Measurements from ENCODE around the gene TMEM229B.

TMEM229B gene

DNA sequence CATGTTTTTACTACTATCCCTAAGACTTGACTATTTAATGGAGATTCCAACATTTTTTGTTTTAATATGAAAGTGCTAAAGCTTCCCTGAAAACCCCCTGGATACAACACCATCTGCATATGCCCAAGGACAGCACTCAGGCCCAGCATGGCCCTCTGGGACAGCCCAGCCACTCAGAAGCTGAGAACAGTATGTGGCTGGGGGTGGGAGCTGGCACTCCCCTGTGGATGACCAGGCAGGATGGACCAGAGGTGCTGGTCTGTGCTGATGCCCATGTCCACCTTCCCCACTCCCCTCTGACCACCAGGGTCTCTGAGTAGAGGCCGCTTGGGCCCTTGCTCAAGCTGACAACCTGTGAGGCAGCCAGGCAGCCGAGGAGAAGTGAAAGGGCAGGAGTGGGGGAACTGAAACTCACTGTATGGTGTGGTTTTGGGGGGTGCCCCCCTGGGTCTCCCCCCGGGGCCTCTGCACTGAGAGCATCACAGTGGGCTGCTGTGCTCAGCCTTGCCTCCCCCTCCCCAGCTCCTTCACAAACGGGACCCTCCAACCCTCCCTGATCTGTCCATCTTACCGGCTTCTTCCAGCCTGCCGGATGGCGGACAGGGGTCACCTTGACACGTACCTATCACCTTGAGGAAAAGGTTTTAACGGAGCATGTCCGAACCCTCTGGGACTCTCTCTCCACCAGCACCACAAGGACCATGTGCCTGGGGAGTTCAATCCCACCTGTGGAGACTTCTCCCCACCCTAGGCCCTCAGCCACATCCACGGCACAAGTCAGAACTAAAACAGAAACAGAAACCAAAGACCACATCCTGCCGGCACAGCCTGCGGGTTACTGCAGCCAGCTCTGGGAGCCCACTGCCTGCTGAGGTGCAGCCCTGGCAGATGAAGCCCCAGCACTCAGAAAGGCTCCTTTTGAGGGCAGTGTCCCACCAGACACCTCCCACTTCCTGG is at the start of gene TMEM229B:
Gene TMEM229B, minus strand, starts transcription at position 785 of the 957 bp plus-strand sequence. CDS start 14,798 bp downstream, outside the sequence.
- H3K9ac ChIP-seq (ENCODE audit: insufficient read length) = no peak within 1 kb of the TSS
- no peak for DNase-seq (ENCODE audit: low read depth, low spot score)
- H3K27ac ChIP-seq = no peak within 1 kb of the TSS
- no peaks in the 10 kb centered on the region for H3K36me3 ChIP-seq (ENCODE audit: insufficient read depth, low read length)
- no peak within 1 kb of the TSS for H3K4me3 ChIP-seq
- TF ChIP-seq POLR2AphosphoS5 (IDR thresholded peaks at IDR 0.05; ENCODE audit: borderline replicate concordance, low read depth, low read length) (no peak), EZH2 (IDR thresholded peaks at IDR 0.05) (no peak), FOXP2 (optimal IDR thresholded peaks at IDR 0.05; ENCODE audit: control extremely low read depth, extremely low read length, insufficient read depth) (no peak)
- H3K9me3 ChIP-seq (ENCODE audit: low read depth, low read length) = no peaks in the 10 kb centered on the region

GRCh38 chr14:67537736-67538135 is 49.2 kb upstream of the TMEM229B start:
- no peak for DNase-seq (ENCODE audit: low read depth, low spot score)
- no peaks in the 10 kb centered on the region for H3K9me3 ChIP-seq (ENCODE audit: low read depth, low read length)
- H3K27ac ChIP-seq = no peak overlapping the region
- no peak overlapping the region for H3K9ac ChIP-seq (ENCODE audit: insufficient read length)
- TF ChIP-seq EZH2 (IDR thresholded peaks at IDR 0.05) (no peak), FOXP2 (optimal IDR thresholded peaks at IDR 0.05; ENCODE audit: control extremely low read depth, extremely low read length, insufficient read depth) (no peak), POLR2AphosphoS5 (IDR thresholded peaks at IDR 0.05; ENCODE audit: borderline replicate concordance, low read depth, low read length) (no peak)
- no peaks in the 10 kb centered on the region for H3K36me3 ChIP-seq (ENCODE audit: insufficient read depth, low read length)
- no peak overlapping the region for H3K4me3 ChIP-seq

DNA sequence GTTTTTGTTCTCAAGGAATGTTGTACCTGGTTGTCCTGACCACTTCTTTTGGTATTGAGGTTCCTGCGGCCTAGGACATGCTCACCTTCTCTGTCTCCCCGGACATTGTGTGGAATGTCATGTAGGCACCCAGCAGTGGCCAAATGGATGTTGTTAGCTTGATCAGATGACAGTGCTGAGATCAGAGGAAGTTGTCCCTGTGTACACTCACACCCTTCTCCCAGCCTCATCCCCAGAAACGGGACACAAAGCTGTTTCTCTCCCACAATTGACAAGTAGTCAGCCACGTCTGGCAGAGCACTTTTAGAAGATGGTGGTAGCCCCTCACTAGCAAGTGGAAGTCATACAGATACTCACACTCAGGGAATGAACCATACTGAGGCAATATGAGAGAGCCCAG is 47.6 kb upstream of the TMEM229B start:
- no peak for TF ChIP-seq EZH2 (IDR thresholded peaks at IDR 0.05)
- no peak for TF ChIP-seq POLR2AphosphoS5 (IDR thresholded peaks at IDR 0.05; ENCODE audit: borderline replicate concordance, low read depth, low read length)
- TF ChIP-seq FOXP2 (optimal IDR thresholded peaks at IDR 0.05; ENCODE audit: control extremely low read depth, extremely low read length, insufficient read depth) = no peak
- H3K9ac ChIP-seq (ENCODE audit: insufficient read length) = no peak overlapping the region
- no peak for DNase-seq (ENCODE audit: low read depth, low spot score)
- H3K27ac ChIP-seq = no peak overlapping the region
- no peaks in the 10 kb centered on the region for H3K9me3 ChIP-seq (ENCODE audit: low read depth, low read length)
- H3K4me3 ChIP-seq = no peak overlapping the region
- H3K36me3 ChIP-seq (ENCODE audit: insufficient read depth, low read length) = no peaks in the 10 kb centered on the region

- no peak overlapping the region for H3K27ac ChIP-seq
- H3K9ac ChIP-seq (ENCODE audit: insufficient read length) = peak overlapping the region; percentile 71
Observed at GRCh38 chr14:67533754-67534085, 45.2 kb upstream of the TMEM229B start.

DNA sequence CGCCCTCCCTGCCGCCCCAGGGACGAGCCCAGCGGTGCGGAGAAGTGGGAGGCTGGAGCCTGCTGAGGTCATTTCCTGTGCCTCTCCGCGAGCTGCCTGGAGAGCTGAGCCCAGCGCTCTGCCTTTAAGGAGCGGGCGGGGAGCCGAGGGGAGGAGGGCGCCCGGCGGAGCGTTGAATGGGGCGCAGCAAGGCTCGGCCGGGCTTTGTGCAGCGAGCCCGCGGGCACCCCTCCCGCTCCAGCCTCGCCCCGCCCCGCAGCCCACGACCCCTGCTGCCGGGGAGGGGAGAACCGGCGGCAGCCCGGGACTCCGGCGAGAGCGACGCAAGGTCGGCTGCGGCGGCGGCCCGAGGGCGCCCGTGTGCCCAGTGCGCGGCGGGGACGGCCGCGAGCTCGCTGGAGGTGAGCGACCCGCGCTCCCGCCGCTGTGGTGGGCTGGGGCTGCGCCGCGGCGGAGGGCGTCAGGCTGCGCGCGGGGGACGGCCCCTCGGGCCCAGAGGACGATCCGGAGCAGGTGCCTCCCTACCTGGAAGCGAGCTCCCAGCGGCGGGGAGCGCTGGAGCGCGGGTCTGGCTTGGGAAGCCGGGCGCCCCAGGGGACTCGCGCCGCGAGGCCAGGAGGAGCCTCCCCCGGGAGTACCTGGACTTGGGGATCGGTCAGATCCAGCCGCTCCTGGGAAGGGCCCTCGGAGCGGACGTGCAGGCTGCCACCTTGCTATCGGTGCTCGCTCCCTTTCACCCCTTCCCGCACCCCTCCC is 44.7 kb upstream of the TMEM229B start, which contains the start of gene PLEKHH1:
Gene PLEKHH1, plus strand, starts transcription at position 293 of the 756 bp plus-strand sequence. CDS start 8,578 bp downstream, outside the sequence.
- peak within 1 kb of the TSS; percentile 84 for H3K4me3 ChIP-seq
- no peak for DNase-seq (ENCODE audit: low read depth, low spot score)
- peak within 1 kb of the TSS; percentile 71 for H3K9ac ChIP-seq (ENCODE audit: insufficient read length)

More at GRCh38 chr14:67533754-67534085, 45.2 kb upstream of the TMEM229B start:
- Histone ChIP-seq H3K9me3 (ENCODE audit: low read depth, low read length) (no peaks in the 10 kb centered on the region), H3K36me3 (ENCODE audit: insufficient read depth, low read length) (no peaks in the 10 kb centered on the region), H3K4me3 (peak overlapping the region; percentile 84)
- DNase-seq (ENCODE audit: low read depth, low spot score) = no peak
- TF ChIP-seq FOXP2 (optimal IDR thresholded peaks at IDR 0.05; ENCODE audit: control extremely low read depth, extremely low read length, insufficient read depth) = no peak
- TF ChIP-seq EZH2 (IDR thresholded peaks at IDR 0.05) = no peak
- no peak for TF ChIP-seq POLR2AphosphoS5 (IDR thresholded peaks at IDR 0.05; ENCODE audit: borderline replicate concordance, low read depth, low read length)

GRCh38 chr14:67532606-67532997 is 44.1 kb upstream of the TMEM229B start:
- DNase-seq (ENCODE audit: low read depth, low spot score) = no peak
- Histone ChIP-seq H3K9ac (ENCODE audit: insufficient read length) (peak overlapping the region; percentile 71), H3K4me3 (peak overlapping the region; percentile 84), H3K36me3 (ENCODE audit: insufficient read depth, low read length) (no peaks in the 10 kb centered on the region), H3K27ac (no peak overlapping the region), H3K9me3 (ENCODE audit: low read depth, low read length) (no peaks in the 10 kb centered on the region)
- TF ChIP-seq EZH2 (IDR thresholded peaks at IDR 0.05) (no peak), POLR2AphosphoS5 (IDR thresholded peaks at IDR 0.05; ENCODE audit: borderline replicate concordance, low read depth, low read length) (no peak), FOXP2 (optimal IDR thresholded peaks at IDR 0.05; ENCODE audit: control extremely low read depth, extremely low read length, insufficient read depth) (no peak)

More for the DNA sequence above, 44.7 kb upstream of the TMEM229B start, which contains the start of gene PLEKHH1:
- Histone ChIP-seq H3K9me3 (ENCODE audit: low read depth, low read length) (no peaks in the 10 kb centered on the region), H3K36me3 (ENCODE audit: insufficient read depth, low read length) (no peaks in the 10 kb centered on the region), H3K27ac (no peak within 1 kb of the TSS)
- peak; percentile 69 for TF ChIP-seq POLR2AphosphoS5 (IDR thresholded peaks at IDR 0.05; ENCODE audit: borderline replicate concordance, low read depth, low read length)
- no peak for TF ChIP-seq EZH2 (IDR thresholded peaks at IDR 0.05)

DNA sequence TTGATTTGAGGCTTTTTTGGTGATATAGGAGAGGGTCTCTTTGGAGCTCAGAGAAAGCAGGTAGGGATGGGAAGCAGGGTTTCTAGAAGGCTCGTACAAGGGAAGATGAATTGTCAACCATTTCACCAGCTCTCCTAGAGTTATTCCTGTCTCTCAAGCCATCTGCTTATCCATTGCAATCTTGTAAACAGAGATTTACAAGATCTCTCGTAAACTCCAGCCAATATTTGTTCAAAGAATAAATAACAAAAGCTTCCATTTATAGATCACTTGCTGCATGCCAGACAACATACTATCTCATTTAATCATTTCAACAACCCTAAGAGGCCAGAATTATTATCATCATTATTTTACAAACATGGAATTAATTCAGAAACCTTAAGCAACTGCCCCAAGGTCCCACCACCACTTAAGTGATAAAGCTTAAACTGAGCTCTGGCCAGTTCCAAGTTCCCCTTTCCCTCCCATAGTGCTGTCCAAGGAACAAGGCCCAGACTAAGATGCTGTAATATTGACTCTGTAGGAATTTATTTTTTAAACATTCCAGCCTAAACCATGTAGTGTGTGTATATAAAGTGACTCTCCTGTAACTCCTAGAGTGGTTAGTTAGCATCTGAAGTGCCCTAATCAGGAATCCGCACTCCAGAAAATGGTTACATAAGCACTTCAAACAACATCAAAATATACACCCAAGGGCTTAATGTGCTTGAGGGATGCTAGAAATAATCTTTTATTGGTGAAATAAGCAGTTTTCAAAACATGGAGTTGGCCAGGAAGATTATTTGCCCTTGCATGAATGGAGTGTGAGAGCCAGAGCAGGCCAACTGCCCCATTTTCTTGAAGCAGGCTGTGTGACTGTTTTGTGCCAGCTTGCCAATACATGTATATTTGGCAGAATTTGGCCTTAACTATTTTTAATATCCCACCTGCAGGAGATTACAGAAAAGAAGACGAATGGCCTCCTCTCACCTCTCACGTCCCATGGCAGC is 41.7 kb upstream of the TMEM229B start:
- TF ChIP-seq POLR2AphosphoS5 (IDR thresholded peaks at IDR 0.05; ENCODE audit: borderline replicate concordance, low read depth, low read length) (no peak), FOXP2 (optimal IDR thresholded peaks at IDR 0.05; ENCODE audit: control extremely low read depth, extremely low read length, insufficient read depth) (no peak), EZH2 (IDR thresholded peaks at IDR 0.05) (no peak)
- H3K36me3 ChIP-seq (ENCODE audit: insufficient read depth, low read length) = no peaks in the 10 kb centered on the region
- H3K4me3 ChIP-seq = no peak overlapping the region
- no peaks in the 10 kb centered on the region for H3K9me3 ChIP-seq (ENCODE audit: low read depth, low read length)
- H3K27ac ChIP-seq = no peak overlapping the region
- no peak for DNase-seq (ENCODE audit: low read depth, low spot score)
- no peak overlapping the region for H3K9ac ChIP-seq (ENCODE audit: insufficient read length)

Measured in SK-N-MC (cell line).